HFF-Myc (cell line): ENCODE data around the gene SPSB1.

Experiments used
- DNase-seq: peaks from one replicate; pipeline ENCODE4 v3.0.0-alpha.2; 2011; ENCODE audit warnings: low read depth; ENCODE audit errors: extremely low read depth
- H3K4me3 ChIP-seq: replicated peaks from 2 replicates; pipeline ENCODE4 v1.5.1; 2011; ENCODE audit warnings: low read depth, mild to moderate bottlenecking, control low read depth, low read length
- TF ChIP-seq, protein P1 (sequence below): IDR thresholded peaks from 2 replicates; pipeline ENCODE4 v1.5.1; 2012; ENCODE audit warnings: mild to moderate bottlenecking, low read depth, low read length, control low read depth; ENCODE audit errors: missing control alignments

Gene SPSB1

DNA sequence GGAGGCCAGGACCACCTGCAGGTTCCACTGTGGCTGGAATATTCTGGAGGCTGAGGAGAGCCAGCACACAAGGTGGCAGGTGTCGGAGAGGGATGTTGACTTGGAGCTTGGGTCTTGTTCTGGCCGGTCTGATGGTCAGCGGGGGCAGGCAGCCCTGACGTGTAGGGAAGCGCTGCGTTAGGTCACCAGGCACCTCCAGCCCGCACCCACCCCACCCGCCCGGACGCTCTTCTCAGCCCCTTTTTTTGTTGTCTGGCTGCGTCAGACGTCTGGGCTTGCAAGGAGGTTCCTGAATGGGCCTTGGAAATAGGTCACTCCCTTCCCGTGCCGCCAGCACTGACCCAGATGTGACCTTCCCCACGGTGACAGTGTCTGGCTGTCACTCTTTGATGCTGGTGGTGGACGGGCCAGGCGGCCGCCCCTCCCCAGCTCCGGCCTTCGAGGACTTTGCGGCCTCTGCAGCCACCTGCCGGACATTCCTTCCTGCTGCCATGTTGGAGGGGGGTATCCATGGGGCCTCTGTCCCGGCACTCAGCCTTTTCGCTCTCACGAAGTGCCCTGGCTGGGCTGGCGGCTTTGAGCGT lies 30.1 kb downstream of the SPSB1 start:
- TF ChIP-seq, protein P1, sequence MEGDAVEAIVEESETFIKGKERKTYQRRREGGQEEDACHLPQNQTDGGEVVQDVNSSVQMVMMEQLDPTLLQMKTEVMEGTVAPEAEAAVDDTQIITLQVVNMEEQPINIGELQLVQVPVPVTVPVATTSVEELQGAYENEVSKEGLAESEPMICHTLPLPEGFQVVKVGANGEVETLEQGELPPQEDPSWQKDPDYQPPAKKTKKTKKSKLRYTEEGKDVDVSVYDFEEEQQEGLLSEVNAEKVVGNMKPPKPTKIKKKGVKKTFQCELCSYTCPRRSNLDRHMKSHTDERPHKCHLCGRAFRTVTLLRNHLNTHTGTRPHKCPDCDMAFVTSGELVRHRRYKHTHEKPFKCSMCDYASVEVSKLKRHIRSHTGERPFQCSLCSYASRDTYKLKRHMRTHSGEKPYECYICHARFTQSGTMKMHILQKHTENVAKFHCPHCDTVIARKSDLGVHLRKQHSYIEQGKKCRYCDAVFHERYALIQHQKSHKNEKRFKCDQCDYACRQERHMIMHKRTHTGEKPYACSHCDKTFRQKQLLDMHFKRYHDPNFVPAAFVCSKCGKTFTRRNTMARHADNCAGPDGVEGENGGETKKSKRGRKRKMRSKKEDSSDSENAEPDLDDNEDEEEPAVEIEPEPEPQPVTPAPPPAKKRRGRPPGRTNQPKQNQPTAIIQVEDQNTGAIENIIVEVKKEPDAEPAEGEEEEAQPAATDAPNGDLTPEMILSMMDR, result no peak
- H3K4me3 ChIP-seq, result no peak overlapping the region
- no peak for DNase-seq

DNA sequence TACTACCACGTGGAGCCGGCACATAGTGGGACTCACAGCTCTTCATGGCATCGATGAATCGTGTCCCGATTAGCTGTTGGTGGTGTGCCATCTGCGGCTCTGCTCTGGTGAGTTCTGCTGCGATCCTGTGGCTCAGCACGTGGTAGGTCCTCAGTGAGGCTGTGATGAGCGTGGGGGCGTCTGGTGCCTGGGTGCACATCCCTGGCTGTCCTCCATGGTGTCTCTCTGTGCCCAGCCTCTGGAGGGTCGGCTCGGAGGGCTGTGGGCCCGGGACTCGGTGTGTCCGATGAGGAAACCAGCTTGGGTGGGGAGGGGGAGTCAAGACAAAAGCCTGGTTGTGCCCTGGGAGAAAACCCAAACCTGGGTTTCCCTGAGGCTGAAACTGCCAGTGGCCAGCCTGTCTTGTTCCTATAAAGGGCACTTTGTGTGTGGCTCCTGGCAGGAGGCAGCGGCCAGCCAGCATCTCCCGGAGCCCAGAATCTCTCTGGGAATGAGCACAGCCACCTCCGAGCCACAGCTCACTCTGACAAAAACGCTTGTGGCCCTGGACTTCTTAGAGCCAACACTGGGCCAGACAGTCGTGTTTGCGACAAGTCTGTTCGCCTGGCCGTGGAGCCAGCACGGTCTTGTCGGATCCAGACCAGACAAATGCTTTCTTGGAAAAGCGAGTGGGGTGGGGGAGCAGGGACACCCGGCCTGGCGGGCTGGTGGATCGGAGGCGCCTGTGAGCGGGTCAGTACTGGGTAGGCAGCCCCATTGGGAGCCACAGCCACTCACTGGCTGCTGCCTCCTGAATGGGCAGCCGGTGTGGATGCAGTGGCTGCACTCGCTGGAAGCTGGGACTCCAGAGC lies 31.8 kb downstream of the SPSB1 start:
- TF ChIP-seq, protein P1, result no peak
- H3K4me3 ChIP-seq, result no peak overlapping the region
- DNase-seq, result no peak

DNA sequence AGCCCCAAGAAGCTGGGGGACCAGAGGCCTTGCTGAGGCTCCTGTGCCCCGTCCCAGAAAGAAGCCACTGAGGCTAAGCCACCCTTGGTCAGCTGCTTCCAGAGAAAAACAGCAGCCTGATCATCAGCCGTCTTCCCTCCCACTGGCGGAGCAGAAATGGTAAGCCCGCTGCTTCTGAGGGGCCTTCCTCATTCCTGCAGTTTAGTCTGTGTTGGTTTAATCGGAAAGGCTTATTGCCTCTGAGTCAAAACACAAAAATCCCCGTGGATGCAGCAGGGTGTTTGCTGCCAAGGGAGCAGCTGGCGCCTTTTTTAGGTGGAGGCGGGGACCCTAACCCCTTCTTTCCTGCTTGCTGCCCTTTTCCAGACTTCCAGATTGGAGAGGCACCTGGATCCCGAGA lies 33.9 kb downstream of the SPSB1 start:
- DNase-seq, result no peak
- H3K4me3 ChIP-seq, result no peak overlapping the region
- TF ChIP-seq, protein P1, result no peak

- no peak for DNase-seq
- TF ChIP-seq, protein P1, result no peak
- H3K4me3 ChIP-seq, result no peak overlapping the region
Measured at GRCh38 chr1:9328201-9328600, 35.5 kb downstream of the SPSB1 start.

DNA sequence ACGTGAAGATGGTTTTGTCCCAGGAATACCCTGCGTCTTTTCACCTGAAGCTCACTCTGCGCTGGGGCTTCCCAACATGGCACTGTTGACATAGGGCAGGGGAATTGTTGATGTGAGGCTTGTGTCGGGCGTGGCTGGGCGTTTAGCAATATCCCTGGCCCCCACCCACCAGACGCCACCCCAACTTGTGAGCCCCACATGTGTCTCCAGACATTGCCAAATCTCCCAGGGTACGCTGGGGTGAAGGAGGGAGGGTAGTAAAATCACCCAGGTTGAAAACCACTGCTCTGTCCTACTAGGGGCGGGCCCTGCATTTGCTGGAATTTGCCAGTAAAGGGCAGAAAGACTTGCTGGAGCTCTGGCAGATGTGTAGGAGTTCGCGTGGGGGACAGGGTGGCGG lies 36.0 kb downstream of the SPSB1 start:
- H3K4me3 ChIP-seq, result no peak overlapping the region
- no peak for DNase-seq
- TF ChIP-seq, protein P1, result no peak

- no peak for DNase-seq
- TF ChIP-seq, protein P1, result no peak
- H3K4me3 ChIP-seq, result no peak overlapping the region
Measured at GRCh38 chr1:9331016-9331415, 38.3 kb downstream of the SPSB1 start.
